ENCODE measurements around the gene BCAS3.
"Not testable (repeated sequence)": the region's sequence is repeated elsewhere in the genome, so short reads cannot be mapped to it uniquely, and the experiment has no call there.

The BCAS3 gene

GRCh38 chr17:60888812-60889709 is 211.4 kb downstream of the BCAS3 start:
- DNase-seq = no peak

GRCh38 chr17:60891149-60891548 is 213.5 kb downstream of the BCAS3 start:
- no peak for DNase-seq

- no peak for DNase-seq
These were observed 215.8 kb downstream of the BCAS3 start for GRCh38 chr17:60893475-60893874.

- no peak for DNase-seq
These were observed 219.3 kb downstream of the BCAS3 start for GRCh38 chr17:60896996-60897395.

- no peak for DNase-seq
These were observed 221.5 kb downstream of the BCAS3 start for GRCh38 chr17:60899115-60899514.

GRCh38 chr17:60900688-60901087 is 223.0 kb downstream of the BCAS3 start:
- DNase-seq = no peak

- DNase-seq = no peak
These were observed 223.6 kb downstream of the BCAS3 start for GRCh38 chr17:60901242-60901641.

- DNase-seq = no peak
These were observed 224.2 kb downstream of the BCAS3 start for GRCh38 chr17:60901806-60902205.

- DNase-seq = no peak
These were observed 224.7 kb downstream of the BCAS3 start for GRCh38 chr17:60902399-60902798.

- no peak for DNase-seq
These were observed 226.9 kb downstream of the BCAS3 start for GRCh38 chr17:60904582-60904981.

- DNase-seq = no peak
These were observed 228.1 kb downstream of the BCAS3 start for GRCh38 chr17:60905709-60906108.

GRCh38 chr17:60908324-60908723 is 230.7 kb downstream of the BCAS3 start:
- no peak for DNase-seq

GRCh38 chr17:60909405-60909804 is 231.8 kb downstream of the BCAS3 start:
- DNase-seq = no peak

- DNase-seq = no peak
These were observed 232.8 kb downstream of the BCAS3 start for GRCh38 chr17:60910415-60910814.

GRCh38 chr17:60914078-60914477 is 236.4 kb downstream of the BCAS3 start:
- no peak for DNase-seq

GRCh38 chr17:60916043-60916442 is 238.4 kb downstream of the BCAS3 start:
- no peak for DNase-seq

GRCh38 chr17:60920107-60920506 is 242.5 kb downstream of the BCAS3 start:
- no peak for DNase-seq

- no peak for DNase-seq
These were observed 245.3 kb downstream of the BCAS3 start for GRCh38 chr17:60923000-60923399.

- no peak for DNase-seq
These were observed 249.0 kb downstream of the BCAS3 start for GRCh38 chr17:60926466-60927183.

GRCh38 chr17:60933739-60934138 is 256.1 kb downstream of the BCAS3 start:
- DNase-seq = no peak

- no peak for DNase-seq
These were observed 257.1 kb downstream of the BCAS3 start for GRCh38 chr17:60934723-60935122.

GRCh38 chr17:60935991-60936390 is 258.3 kb downstream of the BCAS3 start:
- DNase-seq = not testable (repeated sequence)

GRCh38 chr17:60939318-60939717 is 261.7 kb downstream of the BCAS3 start:
- no peak for DNase-seq

GRCh38 chr17:60941028-60941427 is 263.4 kb downstream of the BCAS3 start:
- no peak for DNase-seq

Data from CD4-positive, alpha-beta T cell treated with Interleukin-15 for 1 hour (primary cell).